Nephron progenitor cell (in vitro differentiated cells): ENCODE measurements around the gene AKAP8.

Experiments
- DNase-seq: peaks from one replicate; pipeline ENCODE4 v3.0.0; 2021
- H3K27ac Mint-ChIP-seq: 2 replicates; pipeline ENCODE4 v1.8.0; 2021; ENCODE audit warnings: mild to moderate bottlenecking, moderate library complexity, mixed read lengths
- H3K27me3 Mint-ChIP-seq: 2 replicates; pipeline ENCODE4 v1.8.0; 2021; ENCODE audit warnings: mild to moderate bottlenecking, low read depth, mixed read lengths; ENCODE audit not compliant: poor library complexity
- H3K36me3 Mint-ChIP-seq: 2 replicates; pipeline ENCODE4 v1.8.0; 2021; ENCODE audit warnings: low read depth, mixed read lengths
- H3K4me1 Mint-ChIP-seq: 2 replicates; pipeline ENCODE4 v1.8.0; 2021; ENCODE audit warnings: mixed read lengths
- H3K4me3 Mint-ChIP-seq: 2 replicates; pipeline ENCODE4 v1.8.0; 2021; ENCODE audit warnings: mild to moderate bottlenecking, moderate library complexity, mixed read lengths
- H3K9me3 Mint-ChIP-seq: 2 replicates; pipeline ENCODE4 v1.8.0; 2021; ENCODE audit warnings: mild to moderate bottlenecking, moderate library complexity, mixed read lengths
- TF ChIP-seq, protein P1 (sequence below): fragments of 200-600 bp; sonication (generic); IDR thresholded peaks from 2 replicates; pipeline ENCODE4 v1.5.0; 2021; ENCODE audit warnings: antibody characterized with exemption

The AKAP8 gene

DNA sequence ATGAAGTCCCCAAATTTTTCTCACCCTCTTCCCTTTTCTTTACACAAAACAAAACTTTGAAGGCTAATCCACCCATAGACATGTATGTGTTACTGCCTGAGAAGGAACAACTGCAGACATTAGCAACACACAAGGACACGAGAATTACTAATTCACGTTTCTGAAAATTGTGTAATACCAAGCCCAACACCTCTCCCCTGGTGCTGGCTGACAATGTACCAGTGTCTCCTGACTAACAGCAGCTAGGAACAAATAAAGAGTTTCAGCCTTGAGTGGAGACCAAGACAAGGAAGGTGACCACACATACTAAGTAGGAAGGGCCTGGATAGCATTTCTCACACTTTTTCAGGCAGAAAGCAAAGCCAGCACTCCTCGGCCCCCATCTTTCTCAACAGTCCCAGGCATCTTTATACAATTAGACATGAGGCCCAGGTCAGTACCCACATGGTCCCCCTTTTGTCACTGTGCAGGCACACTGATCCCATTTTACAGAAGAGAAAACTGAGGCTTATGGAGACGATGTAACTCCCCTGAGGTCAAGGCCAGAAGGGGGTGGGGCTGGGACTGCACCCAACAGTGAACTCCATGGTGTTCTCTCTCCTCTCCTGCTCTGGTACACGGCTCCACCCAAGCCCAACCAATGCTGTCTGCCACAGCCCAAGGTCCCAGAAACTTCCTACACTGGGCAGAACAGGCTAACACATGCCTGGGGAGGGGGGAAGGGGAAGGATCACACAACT lies 55.9 kb downstream of the AKAP8 start:
- no peak for DNase-seq
- Mint-ChIP-seq H3K36me3 (peaks cover 21% of the 10 kb centered on the region), H3K27me3 (no peaks in the 10 kb centered on the region), H3K4me1 (peaks cover 64% of the 10 kb centered on the region), H3K27ac (no peak overlapping the region), H3K9me3 (peaks cover 10% of the 10 kb centered on the region), H3K4me3 (no peak overlapping the region)
- TF ChIP-seq, protein P1, sequence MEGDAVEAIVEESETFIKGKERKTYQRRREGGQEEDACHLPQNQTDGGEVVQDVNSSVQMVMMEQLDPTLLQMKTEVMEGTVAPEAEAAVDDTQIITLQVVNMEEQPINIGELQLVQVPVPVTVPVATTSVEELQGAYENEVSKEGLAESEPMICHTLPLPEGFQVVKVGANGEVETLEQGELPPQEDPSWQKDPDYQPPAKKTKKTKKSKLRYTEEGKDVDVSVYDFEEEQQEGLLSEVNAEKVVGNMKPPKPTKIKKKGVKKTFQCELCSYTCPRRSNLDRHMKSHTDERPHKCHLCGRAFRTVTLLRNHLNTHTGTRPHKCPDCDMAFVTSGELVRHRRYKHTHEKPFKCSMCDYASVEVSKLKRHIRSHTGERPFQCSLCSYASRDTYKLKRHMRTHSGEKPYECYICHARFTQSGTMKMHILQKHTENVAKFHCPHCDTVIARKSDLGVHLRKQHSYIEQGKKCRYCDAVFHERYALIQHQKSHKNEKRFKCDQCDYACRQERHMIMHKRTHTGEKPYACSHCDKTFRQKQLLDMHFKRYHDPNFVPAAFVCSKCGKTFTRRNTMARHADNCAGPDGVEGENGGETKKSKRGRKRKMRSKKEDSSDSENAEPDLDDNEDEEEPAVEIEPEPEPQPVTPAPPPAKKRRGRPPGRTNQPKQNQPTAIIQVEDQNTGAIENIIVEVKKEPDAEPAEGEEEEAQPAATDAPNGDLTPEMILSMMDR = no peak

DNA sequence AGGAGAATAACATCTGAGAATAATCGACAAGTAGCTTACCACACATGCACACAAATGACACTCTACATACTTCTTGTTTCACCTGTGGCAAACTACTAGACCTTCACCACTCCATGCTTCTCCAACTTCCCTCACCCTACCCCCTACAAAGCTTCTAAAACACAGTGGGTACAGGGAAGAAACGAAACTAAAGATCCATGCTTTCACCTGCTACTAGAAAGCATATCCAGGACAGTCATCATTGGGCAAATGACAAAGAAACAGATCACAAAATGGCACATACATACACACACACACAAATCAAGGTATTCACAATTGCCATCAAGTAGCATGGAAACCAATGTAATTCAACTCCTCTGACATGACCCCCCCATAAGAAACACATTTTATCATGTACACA lies 57.8 kb downstream of the AKAP8 start:
- Mint-ChIP-seq H3K4me3 (no peak overlapping the region), H3K27me3 (no peaks in the 10 kb centered on the region), H3K36me3 (peaks cover 27% of the 10 kb centered on the region), H3K9me3 (peaks cover 10% of the 10 kb centered on the region), H3K4me1 (peaks cover 66% of the 10 kb centered on the region), H3K27ac (peak overlapping the region; percentile 12)
- TF ChIP-seq, protein P1 = no peak
- no peak for DNase-seq

DNA sequence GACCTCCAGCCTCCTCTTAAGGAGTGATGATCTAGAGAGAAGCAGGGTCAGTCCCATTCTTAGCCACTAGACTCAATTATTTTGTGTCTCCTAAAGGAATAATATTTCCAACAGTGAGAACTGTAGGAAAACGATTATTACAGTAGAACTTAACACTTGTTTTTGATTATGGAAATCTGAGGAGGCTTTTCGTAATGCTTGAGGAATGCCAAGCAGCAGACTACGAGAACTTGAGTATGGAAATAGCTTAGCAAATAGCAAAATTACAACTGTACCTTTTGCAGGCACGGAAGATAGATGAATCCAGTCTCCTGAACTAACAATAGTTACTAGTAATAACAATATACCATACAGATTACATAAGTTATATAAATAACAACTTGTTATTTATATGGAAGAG lies 59.5 kb downstream of the AKAP8 start:
- H3K36me3 Mint-ChIP-seq = peaks cover 36% of the 10 kb centered on the region
- H3K27me3 Mint-ChIP-seq = no peaks in the 10 kb centered on the region
- no peak overlapping the region for H3K4me3 Mint-ChIP-seq
- peaks cover 10% of the 10 kb centered on the region for H3K9me3 Mint-ChIP-seq
- no peak for DNase-seq
- H3K4me1 Mint-ChIP-seq = peaks cover 60% of the 10 kb centered on the region
- no peak overlapping the region for H3K27ac Mint-ChIP-seq
- TF ChIP-seq, protein P1 = no peak

DNA sequence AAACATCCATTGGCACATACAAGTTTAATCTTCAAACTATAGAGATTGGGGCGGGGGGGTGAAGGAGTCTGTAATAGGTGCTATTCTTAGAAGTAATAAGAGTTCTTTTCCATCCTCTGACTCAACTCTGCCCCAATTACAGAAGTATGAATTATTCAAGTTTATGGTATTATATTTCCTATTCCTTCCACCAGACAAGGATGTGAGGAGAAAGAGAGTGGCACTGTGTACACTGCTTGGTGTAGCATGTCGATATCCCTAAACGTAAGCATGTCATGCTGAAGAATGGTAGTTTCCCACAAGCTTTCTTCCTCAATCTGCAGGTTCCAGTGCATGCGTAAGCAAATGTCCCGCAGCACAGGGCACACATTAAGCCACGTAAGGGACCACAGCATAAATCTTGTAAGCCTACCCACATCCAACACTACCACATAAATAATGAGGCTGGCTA lies 61.3 kb downstream of the AKAP8 start:
- Mint-ChIP-seq H3K36me3 (peaks cover 45% of the 10 kb centered on the region), H3K27ac (peak overlapping the region; percentile 85), H3K9me3 (peaks cover 6% of the 10 kb centered on the region), H3K4me1 (peaks cover 66% of the 10 kb centered on the region), H3K27me3 (no peaks in the 10 kb centered on the region), H3K4me3 (no peak overlapping the region)
- DNase-seq = no peak
- TF ChIP-seq, protein P1 = no peak

DNA sequence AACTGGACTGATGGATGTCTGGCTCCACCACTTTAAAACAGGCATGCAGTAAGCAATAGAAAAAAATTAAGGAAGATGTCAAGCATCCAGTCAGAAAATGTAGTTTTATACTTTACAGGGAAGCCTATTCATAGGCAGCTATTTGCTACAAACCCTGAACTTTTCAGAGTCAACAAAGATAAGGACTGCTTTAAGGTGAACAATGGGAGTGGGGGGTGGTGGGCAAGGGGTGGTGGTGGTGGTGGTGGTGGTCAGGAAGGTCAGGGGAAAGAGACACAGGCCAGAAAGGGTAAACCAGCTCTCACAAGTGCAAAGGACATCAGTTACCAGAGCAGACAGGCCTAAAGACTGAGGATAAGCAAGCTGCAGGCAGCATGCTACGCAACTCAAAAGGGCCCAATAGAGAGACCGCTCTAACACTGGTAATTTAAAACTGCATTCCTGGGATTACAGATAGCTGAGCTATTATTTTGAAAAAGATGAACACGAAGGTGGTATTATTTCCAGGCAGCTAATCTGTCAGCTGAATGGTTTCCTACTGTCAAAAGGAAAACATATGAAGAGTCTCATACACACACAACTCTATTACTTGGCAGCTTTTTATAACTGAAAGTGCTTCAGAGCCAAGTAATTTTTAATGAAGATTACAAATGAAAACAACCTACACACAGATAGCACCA lies 62.1 kb downstream of the AKAP8 start:
- Mint-ChIP-seq H3K4me1 (peaks cover 63% of the 10 kb centered on the region), H3K4me3 (no peak overlapping the region), H3K36me3 (peaks cover 47% of the 10 kb centered on the region), H3K9me3 (peaks cover 8% of the 10 kb centered on the region), H3K27ac (peak overlapping the region; percentile 91), H3K27me3 (no peaks in the 10 kb centered on the region)
- TF ChIP-seq, protein P1 = no peak
- no peak for DNase-seq
